ENCODE results near the gene RALGAPA2. TPM values are rescaled to one million over a fixed set of nuclear protein-coding genes. Genes with fewer than 3 reads are reported as not detected.

RALGAPA2 gene
- total and polyA plus RNA-seq, 2 donors (not counting 3 experiments of a cell fraction or from before 2014, with no cell fraction given): 10.0 to 46.8 TPM

DNA sequence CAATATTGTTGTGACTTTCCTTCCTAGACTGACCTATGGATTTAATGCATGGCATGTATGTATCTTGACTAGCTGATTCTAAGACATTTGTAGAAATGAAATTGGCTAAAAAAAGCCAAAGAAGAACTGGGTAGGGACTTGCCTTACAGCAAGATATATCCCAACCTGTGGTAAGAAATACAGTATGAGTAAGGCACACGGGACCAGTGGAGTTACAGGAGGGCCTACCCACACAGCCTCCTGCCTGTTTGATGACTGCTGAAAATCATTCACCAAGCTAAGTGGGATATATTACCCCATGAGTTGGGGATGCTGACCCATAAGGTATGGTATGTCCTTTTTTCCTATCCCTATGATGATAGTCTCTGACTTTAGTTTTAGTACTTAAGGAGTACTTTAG, 232.3 kb downstream of the RALGAPA2 start:
- POLR2A ChIA-PET: no interaction called here
- no TSS peak for BruUV-seq (replicated peaks)
- intact Hi-C loops (cut with micrococcal nuclease): no loop called here
- H3K4me2 ChIP-seq (ENCODE audit: insufficient read depth, low read length): no peak overlapping the region
- H3K27me3 ChIP-seq (ENCODE audit: control insufficient read depth in 2 of 2, insufficient read depth in 2 of 2, low read length in 2 of 2): no peaks in the 10 kb centered on the region
- no peaks in the 10 kb centered on the region for H3K4me1 ChIP-seq (ENCODE audit: control insufficient read depth, extremely low read depth, insufficient read depth, low read length)
- H3K36me3 ChIP-seq (ENCODE audit: control insufficient read depth in 2 of 2, extremely low read depth in 1 of 2, insufficient read depth in 2 of 2, low read length in 2 of 2): peaks cover 0 to 5% of the 10 kb centered on the region in 2 experiments
- no peaks in the 10 kb centered on the region for H4K20me1 ChIP-seq (replicated peaks; ENCODE audit: control insufficient read depth, extremely low read depth, insufficient read depth, low read length)
- no peaks in the 10 kb centered on the region for H3K9me3 ChIP-seq (replicated peaks; ENCODE audit: control insufficient read depth, insufficient read depth, low read length)
- H2AFZ ChIP-seq (ENCODE audit: low read depth, low read length): no peak overlapping the region
- no peaks in the 10 kb centered on the region for H3K79me2 ChIP-seq (ENCODE audit: control insufficient read depth, insufficient read depth, low read length)
- no peak overlapping the region for H3K4me3 ChIP-seq (replicated peaks in 1 of 3; ENCODE audit: insufficient read depth in 1 of 3, low read depth in 1 of 3, low read length in 3 of 3)
- CTCF ChIA-PET: interaction anchor here (0.6 kb wide), 1 partner anchor 100 kb away, joined by 3 read pairs; no protein-coding TSS in a partner anchor
- TF ChIP-seq, protein P1, sequence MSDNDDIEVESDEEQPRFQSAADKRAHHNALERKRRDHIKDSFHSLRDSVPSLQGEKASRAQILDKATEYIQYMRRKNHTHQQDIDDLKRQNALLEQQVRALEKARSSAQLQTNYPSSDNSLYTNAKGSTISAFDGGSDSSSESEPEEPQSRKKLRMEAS (IDR thresholded peaks at IDR 0.05; ENCODE audit: insufficient read depth, insufficient read length): no peak
- TF ChIP-seq CTCF (IDR thresholded peaks at IDR 0.05; ENCODE audit: extremely low read depth in 1 of 2, insufficient read depth in 1 of 2, low read depth in 1 of 2, low read length in 2 of 2) (no peak), JUN (IDR thresholded peaks at IDR 0.05; ENCODE audit: borderline replicate concordance, insufficient read depth, insufficient read length, low read depth) (no peak), POLR2AphosphoS5 (IDR thresholded peaks at IDR 0.05; ENCODE audit: insufficient read depth, low read depth, low read length) (no peak), MYC (IDR thresholded peaks at IDR 0.05; ENCODE audit: low read depth, low read length) (no peak)
- dilution Hi-C loops (cut with MboI; ENCODE audit: extremely low pct_ligation_motif_present, low sequenced_read_pairs): no loop called here
- FAIRE-seq (no peak), DNase-seq (ENCODE audit: low read depth, low spot score) (no peak)
- H3K9ac ChIP-seq (replicated peaks; ENCODE audit: extremely low read depth, insufficient read depth, low read length): no peak overlapping the region
- no peak overlapping the region for H3K27ac ChIP-seq (ENCODE audit: insufficient read depth, low read depth, low read length)
- no peaks in the 10 kb centered on the region for H3K9me1 ChIP-seq (replicated peaks; ENCODE audit: control insufficient read depth, extremely low read depth, insufficient read depth, low read length)

Data from endothelial cell of umbilical vein (primary cell).